Breast epithelium (tissue), 3 donors: ENCODE data around the gene DCBLD1.

Source experiments
- POLR2A ChIP-seq: fragments of 450-650 bp; IDR thresholded peaks from one replicate; pipeline ENCODE4 v1.6.1; 2016; ENCODE audit warnings: antibody characterized with exemption, mild to moderate bottlenecking, moderate library complexity
- TF ChIP-seq, protein P1 (sequence below), 3 donors: fragments of 450-650 bp; IDR thresholded peaks; one replicate each; pipeline ENCODE4 v1.5.1; 2016 to 2017; ENCODE audit warnings: antibody characterized with exemption in 3 of 3, mild to moderate bottlenecking in 3 of 3, moderate library complexity in 3 of 3

DNA sequence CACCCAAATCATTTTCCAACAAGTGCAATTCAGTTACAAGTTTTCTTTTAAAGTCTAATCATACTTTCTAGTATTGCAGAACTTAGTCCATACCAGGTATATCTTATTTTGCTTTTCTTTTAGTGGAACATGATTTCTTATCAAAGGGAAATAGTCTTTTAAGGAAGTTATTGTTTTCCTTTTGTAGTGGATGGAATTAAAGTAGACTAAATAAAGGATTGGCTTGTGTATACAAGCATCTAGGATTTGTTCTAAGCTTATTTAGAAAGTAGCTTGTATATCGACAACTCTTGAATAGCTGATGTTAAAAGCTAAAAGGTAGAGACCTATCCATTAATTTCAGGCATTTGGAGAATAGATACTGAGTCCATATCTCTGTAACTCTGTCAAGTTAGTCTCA is 14.8 kb downstream of the DCBLD1 start:
- TF ChIP-seq, protein P1, sequence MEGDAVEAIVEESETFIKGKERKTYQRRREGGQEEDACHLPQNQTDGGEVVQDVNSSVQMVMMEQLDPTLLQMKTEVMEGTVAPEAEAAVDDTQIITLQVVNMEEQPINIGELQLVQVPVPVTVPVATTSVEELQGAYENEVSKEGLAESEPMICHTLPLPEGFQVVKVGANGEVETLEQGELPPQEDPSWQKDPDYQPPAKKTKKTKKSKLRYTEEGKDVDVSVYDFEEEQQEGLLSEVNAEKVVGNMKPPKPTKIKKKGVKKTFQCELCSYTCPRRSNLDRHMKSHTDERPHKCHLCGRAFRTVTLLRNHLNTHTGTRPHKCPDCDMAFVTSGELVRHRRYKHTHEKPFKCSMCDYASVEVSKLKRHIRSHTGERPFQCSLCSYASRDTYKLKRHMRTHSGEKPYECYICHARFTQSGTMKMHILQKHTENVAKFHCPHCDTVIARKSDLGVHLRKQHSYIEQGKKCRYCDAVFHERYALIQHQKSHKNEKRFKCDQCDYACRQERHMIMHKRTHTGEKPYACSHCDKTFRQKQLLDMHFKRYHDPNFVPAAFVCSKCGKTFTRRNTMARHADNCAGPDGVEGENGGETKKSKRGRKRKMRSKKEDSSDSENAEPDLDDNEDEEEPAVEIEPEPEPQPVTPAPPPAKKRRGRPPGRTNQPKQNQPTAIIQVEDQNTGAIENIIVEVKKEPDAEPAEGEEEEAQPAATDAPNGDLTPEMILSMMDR (IDR thresholded peaks at IDR 0.05), result no peak
- no peak for TF ChIP-seq POLR2A
